KMS-11 (cell line): ENCODE measurements around the gene THEMIS.
"Not testable (repeated sequence)": the region's sequence is repeated elsewhere in the genome, so short reads cannot be mapped to it uniquely, and the experiment has no call there.

Source experiments
- H2AFZ ChIP-seq: fragments of 200-600 bp; sonication (generic); 2 replicates; pipeline ENCODE4 v1.6.1; 2016; ENCODE audit warnings: antibody characterized with exemption, mixed run types, low read depth
- H3K27ac ChIP-seq: fragments of 200-600 bp; sonication (generic); 2 replicates; pipeline ENCODE4 v1.6.1; 2016; ENCODE audit warnings: mild to moderate bottlenecking, mixed run types
- H3K27me3 ChIP-seq: fragments of 200-600 bp; sonication (generic); 2 replicates; pipeline ENCODE4 v1.6.1; 2017; ENCODE audit warnings: mild to moderate bottlenecking, low read depth, mixed run types, moderate library complexity; ENCODE audit not compliant: insufficient read depth
- H3K36me3 ChIP-seq: fragments of 200-600 bp; sonication (generic); 2 replicates; pipeline ENCODE4 v1.6.1; 2017; ENCODE audit warnings: mild to moderate bottlenecking, mixed run types; ENCODE audit not compliant: insufficient read depth
- H3K4me1 ChIP-seq: fragments of 200-600 bp; sonication (generic); 2 replicates; pipeline ENCODE4 v1.6.1; 2016; ENCODE audit warnings: mild to moderate bottlenecking, low read depth, mixed run types; ENCODE audit not compliant: poor library complexity, severe bottlenecking
- H3K4me2 ChIP-seq: fragments of 200-600 bp; sonication (generic); 2 replicates; pipeline ENCODE4 v1.7.0; 2016; ENCODE audit warnings: mild to moderate bottlenecking, mixed run types
- H3K4me3 ChIP-seq: fragments of 200-600 bp; sonication (generic); IDR thresholded peaks from 2 replicates; pipeline ENCODE4 v1.6.1; 2017; ENCODE audit warnings: low read depth, low read length, mixed read lengths; ENCODE audit not compliant: insufficient read depth
- H3K79me2 ChIP-seq: fragments of 200-600 bp; sonication (generic); 2 replicates; pipeline ENCODE4 v1.6.1; 2016; ENCODE audit warnings: low read depth, mixed run types; ENCODE audit not compliant: insufficient read depth
- H3K9ac ChIP-seq: fragments of 200-600 bp; sonication (generic); 2 replicates; pipeline ENCODE4 v1.6.1; 2016; ENCODE audit warnings: mild to moderate bottlenecking, mixed run types
- H4K20me1 ChIP-seq: fragments of 200-600 bp; sonication (generic); 2 replicates; pipeline ENCODE4 v1.6.1; 2016; ENCODE audit warnings: mild to moderate bottlenecking, mixed run types; ENCODE audit not compliant: insufficient read depth
- CTCF ChIP-seq: fragments of 200-600 bp; sonication (generic); conservative IDR thresholded peaks from 2 replicates; pipeline ENCODE4 v1.6.1; 2017; ENCODE audit warnings: low read depth, mild to moderate bottlenecking, antibody characterized with exemption, low read length, moderate library complexity, mixed read lengths

THEMIS gene

GRCh38 chr6:127790571-127790970, 110.3 kb downstream of the THEMIS start:
- no peak overlapping the region for H3K4me2 ChIP-seq
- H4K20me1 ChIP-seq: no peaks in the 10 kb centered on the region
- H3K4me1 ChIP-seq: no peaks in the 10 kb centered on the region
- no peaks in the 10 kb centered on the region for H3K27me3 ChIP-seq
- H3K36me3 ChIP-seq: no peaks in the 10 kb centered on the region
- H3K79me2 ChIP-seq: peaks cover 71% of the 10 kb centered on the region; the same call in 1 of the 2 replicates
- no peak overlapping the region for H3K4me3 ChIP-seq
- H3K27ac ChIP-seq: no peak overlapping the region
- no peak overlapping the region for H3K9ac ChIP-seq
- TF ChIP-seq CTCF: no peak
- no peak overlapping the region for H2AFZ ChIP-seq

- H3K79me2 ChIP-seq: peaks cover 69% of the 10 kb centered on the region; the same call in 1 of the 2 replicates
- H3K4me3 ChIP-seq: no peak overlapping the region
- H3K27me3 ChIP-seq: no peaks in the 10 kb centered on the region
- TF ChIP-seq CTCF: no peak
- no peak overlapping the region for H3K4me2 ChIP-seq
- no peak overlapping the region for H2AFZ ChIP-seq
- no peaks in the 10 kb centered on the region for H3K36me3 ChIP-seq
- no peak overlapping the region for H3K27ac ChIP-seq
- H3K9ac ChIP-seq: no peak overlapping the region
- no peaks in the 10 kb centered on the region for H3K4me1 ChIP-seq
- no peaks in the 10 kb centered on the region for H4K20me1 ChIP-seq
These were observed 114.7 kb downstream of the THEMIS start for GRCh38 chr6:127786109-127786508.

- Histone ChIP-seq H3K4me1 (peaks cover 4% of the 10 kb centered on the region), H3K4me3 (no peak overlapping the region), H3K79me2 (peaks cover 63% of the 10 kb centered on the region; the same call in 1 of the 2 replicates), H3K9ac (no peak overlapping the region), H4K20me1 (no peaks in the 10 kb centered on the region), H3K27me3 (no peaks in the 10 kb centered on the region), H3K36me3 (no peaks in the 10 kb centered on the region), H2AFZ (no peak overlapping the region), H3K27ac (no peak overlapping the region), H3K4me2 (no peak overlapping the region)
- TF ChIP-seq CTCF: no peak
These were observed 116.4 kb downstream of the THEMIS start for GRCh38 chr6:127784468-127784867.

GRCh38 chr6:127781636-127782272, 119.1 kb downstream of the THEMIS start:
- H4K20me1 ChIP-seq: not testable (repeated sequence)

GRCh38 chr6:127776320-127776719, 124.5 kb downstream of the THEMIS start:
- Histone ChIP-seq H3K27ac (no peak overlapping the region), H3K4me3 (no peak overlapping the region), H3K4me2 (no peak overlapping the region), H3K79me2 (peaks cover 68% of the 10 kb centered on the region; the same call in 1 of the 2 replicates), H3K27me3 (no peaks in the 10 kb centered on the region), H3K4me1 (peaks cover 27% of the 10 kb centered on the region), H3K9ac (no peak overlapping the region), H3K36me3 (no peaks in the 10 kb centered on the region), H4K20me1 (no peaks in the 10 kb centered on the region; the same call in 1 of the 2 replicates), H2AFZ (no peak overlapping the region)
- TF ChIP-seq CTCF: no peak

More at GRCh38 chr6:127781636-127782272, 119.1 kb downstream of the THEMIS start:
- not testable (repeated sequence) for H2AFZ ChIP-seq, H3K9ac ChIP-seq, H3K27me3 ChIP-seq, H3K27ac ChIP-seq, H3K4me2 ChIP-seq, H3K4me3 ChIP-seq, H3K36me3 ChIP-seq
- Histone ChIP-seq H3K4me1 (peaks cover 21% of the 10 kb centered on the region), H3K79me2 (peaks cover 62% of the 10 kb centered on the region; the same call in 1 of the 2 replicates)
